GM15510 (cell line): ENCODE data around the gene GPD1.

Source experiments
- POLR2A ChIP-seq: IDR thresholded peaks from 3 replicates; pipeline ENCODE4 v1.6.1; 2011; ENCODE audit warnings: borderline replicate concordance; ENCODE audit not compliant: insufficient read length; ENCODE audit errors: extremely low read depth

The GPD1 gene

GRCh38 chr12:50084775-50085614 lies 18.8 kb upstream of the GPD1 start, which contains the start of gene SMARCD1:
Gene SMARCD1, plus strand, starts transcription at chr12:50085342. Its CDS starts 28 bp downstream, at chr12:50085370.
- peak; percentile 77 for TF ChIP-seq POLR2A

DNA sequence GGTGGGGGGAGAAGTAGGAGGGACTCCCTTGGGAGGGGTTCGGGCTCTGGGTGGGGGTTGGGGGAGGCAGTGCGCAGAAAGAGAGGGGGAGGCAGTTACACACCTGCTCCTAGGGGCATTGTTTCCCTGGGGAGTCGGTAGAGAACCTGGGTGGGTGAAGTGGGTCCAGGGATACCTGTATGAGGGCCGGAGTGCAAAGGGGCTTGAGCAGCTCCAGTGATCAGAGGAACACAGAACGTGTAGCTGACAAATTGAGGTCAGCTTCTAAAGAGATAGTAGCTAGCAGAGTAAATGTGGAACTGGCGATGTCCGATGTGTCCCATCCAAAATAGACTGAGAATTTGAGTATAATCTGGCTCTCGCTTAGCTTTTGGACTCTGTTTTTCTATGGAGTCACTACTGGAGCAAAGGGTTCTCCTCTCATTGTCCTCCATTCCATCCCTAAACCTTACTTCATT lies 18.2 kb upstream of the GPD1 start:
- no peak for TF ChIP-seq POLR2A

- no peak for TF ChIP-seq POLR2A
Measured at GRCh38 chr12:50086148-50086547, 17.7 kb upstream of the GPD1 start.

GRCh38 chr12:50087151-50087550 lies 16.7 kb upstream of the GPD1 start:
- TF ChIP-seq POLR2A, result no peak

DNA sequence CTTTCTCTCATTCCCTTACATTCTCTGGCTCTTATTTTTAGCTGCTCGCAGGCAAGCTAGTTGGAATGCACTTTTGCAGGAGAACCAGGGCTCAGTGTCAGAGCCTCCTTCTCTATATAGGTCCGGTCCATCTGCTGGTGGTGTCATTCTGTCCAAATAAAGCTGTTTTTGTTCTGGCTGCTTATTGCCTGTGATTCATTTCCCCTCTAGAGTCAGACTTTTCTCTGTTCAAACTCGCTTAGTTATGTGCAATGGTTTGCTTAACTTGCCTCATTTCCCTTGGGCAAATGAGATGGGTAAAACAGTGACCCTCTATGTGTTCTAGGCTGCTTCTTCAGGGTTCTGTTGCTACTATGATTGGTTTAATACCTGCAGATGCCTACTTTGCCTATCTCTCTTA lies 15.8 kb upstream of the GPD1 start:
- TF ChIP-seq POLR2A, result no peak

DNA sequence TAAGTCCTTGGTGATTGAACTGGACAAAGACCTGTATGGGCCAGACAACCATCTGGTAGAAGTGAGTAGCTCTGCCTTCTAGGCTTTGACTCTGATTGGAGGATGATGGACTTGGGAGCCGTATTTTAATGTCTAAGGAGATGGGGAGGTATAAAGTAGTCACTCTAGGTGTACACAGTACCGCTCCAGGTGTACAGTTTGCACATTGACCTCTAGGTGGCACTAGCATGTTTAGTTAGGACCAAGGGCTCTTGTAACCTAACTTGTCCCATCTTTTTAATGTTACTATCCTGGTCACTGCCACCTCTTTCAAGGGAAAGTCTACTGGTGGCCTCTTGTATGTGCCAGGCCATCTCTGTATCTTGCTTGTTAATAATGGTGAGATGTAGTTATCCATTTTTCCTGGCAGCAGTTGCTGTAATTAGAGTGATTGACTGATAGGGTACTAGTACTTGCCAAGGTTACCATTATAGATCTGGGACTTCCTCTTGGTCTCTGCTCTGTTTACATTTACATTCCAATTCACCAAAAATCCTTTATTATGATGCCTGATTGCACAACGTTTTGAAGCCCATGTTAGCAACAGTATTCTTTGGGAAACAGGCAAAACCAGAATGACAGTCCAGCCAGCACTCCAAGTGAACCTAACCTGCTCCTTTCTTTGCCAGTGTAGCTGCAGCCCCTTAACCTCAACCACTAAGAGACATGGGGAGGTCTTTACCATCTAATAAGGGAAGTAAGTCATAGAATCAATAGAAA lies 15.1 kb upstream of the GPD1 start:
- TF ChIP-seq POLR2A, result no peak

DNA sequence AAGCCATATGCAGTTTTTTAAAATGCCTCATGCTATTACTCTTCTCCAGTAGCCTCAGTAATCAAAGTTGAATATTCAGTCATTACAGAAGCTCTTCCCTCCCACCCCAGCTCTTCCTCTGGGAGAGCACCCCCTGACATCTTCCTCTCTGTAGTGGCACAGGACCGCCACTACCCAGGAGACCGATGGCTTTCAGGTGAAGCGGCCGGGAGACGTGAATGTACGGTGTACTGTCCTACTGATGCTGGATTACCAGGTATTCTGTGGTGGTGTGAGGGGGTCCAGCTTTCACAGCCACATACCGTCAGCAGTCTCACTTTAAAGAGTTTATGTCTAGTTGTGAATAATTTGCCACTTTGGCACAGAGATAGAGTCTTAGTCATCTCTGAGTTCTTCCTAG lies 14.1 kb upstream of the GPD1 start:
- no peak for TF ChIP-seq POLR2A

GRCh38 chr12:50090391-50090790 lies 13.4 kb upstream of the GPD1 start:
- TF ChIP-seq POLR2A, result no peak

GRCh38 chr12:50097952-50098351 lies 5.9 kb upstream of the GPD1 start:
- TF ChIP-seq POLR2A, result no peak

GRCh38 chr12:50099302-50100008 lies 4.4 kb upstream of the GPD1 start:
- no peak for TF ChIP-seq POLR2A

DNA sequence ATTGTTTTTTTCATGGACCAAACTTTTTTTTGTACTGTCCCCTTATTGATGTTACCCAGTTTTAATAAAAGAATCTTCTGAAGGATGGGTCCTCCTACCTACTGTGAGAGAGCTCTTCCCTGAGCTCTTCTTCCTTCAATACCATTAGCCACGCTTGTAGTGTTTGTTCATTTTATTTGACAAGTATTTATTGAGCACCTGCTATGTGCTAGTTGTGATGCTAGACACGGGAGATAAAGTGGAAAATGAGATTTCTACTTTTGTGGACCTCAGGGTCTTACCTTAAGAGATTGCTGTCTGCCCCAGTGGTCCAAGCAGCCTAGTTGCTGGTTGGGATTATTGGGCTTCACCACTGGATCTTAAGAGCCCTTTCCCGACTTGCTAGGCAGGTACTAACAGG lies 3.2 kb upstream of the GPD1 start:
- TF ChIP-seq POLR2A, result no peak

- no peak for TF ChIP-seq POLR2A
Measured at GRCh38 chr12:50101663-50102062, 2.1 kb upstream of the GPD1 start.

- no peak for TF ChIP-seq POLR2A
Measured at GRCh38 chr12:50102131-50102531, 1.7 kb upstream of the GPD1 start.

- TF ChIP-seq POLR2A, result no peak
Measured at GRCh38 chr12:50102646-50103309, 1.0 kb upstream of the GPD1 start.
